HG03521 (cell line): ENCODE measurements around the gene STXBP1.

ENCODE experiments used
- ATAC-seq: cut with Tn5 transposase; IDR thresholded peaks from one replicate; pipeline ENCODE4 v1.9.1; 2021; ENCODE audit warnings: mild to moderate bottlenecking, moderate library complexity; ENCODE audit not compliant: unreplicated experiment

Gene STXBP1

DNA sequence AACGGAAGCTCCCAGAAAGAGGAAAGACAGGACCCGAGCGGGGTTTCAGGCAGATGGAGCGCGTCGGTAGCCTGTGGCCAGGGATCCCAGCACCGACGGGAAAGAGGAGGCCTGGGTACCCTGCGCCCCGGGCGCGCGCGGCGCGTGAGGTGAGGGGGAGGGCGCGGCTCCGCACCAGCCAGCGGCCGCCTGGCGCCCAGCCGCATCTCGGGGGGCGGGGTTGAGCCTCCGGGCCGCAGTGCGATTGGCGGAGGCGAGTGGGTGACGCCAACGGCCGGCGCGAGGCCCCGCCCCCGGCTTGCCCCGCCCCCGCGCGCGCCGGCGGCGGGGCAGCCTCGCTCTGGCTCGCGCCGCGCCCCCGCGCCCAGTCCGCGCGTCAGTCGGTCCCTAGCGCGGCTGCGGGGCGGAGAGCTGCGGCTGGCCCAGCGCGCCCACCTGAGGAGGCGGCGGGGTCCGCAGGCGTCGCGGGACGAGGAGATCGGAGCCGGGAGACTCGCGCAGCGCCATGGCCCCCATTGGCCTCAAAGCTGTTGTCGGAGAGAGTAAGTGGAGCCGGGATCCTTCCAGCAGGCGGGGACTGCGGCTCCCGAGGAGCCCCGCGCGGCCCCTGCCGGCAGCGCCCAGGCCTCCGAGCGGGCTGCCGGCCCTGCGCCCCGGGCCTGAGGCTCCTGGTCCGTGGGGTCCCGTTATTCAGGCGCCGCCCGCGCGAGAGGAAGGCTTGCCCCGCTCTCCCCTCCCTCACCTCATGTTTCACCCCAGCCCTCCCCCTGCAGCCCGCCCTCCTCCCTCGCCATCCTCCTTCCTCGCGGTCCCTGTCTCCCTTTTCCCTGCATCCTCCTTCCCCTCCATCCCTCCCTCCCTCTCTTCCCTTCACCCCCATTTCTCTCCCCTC lies at the start of gene STXBP1:
Gene STXBP1, plus strand, starts transcription at position 379 of the 892 bp plus-strand sequence. Its CDS starts 127 bp downstream, at position 506.
- ATAC-seq, result peak; percentile 90

- no peak for ATAC-seq
These were observed 49.7 kb upstream of the STXBP1 start for GRCh38 chr9:127562279-127562796.

GRCh38 chr9:127562841-127563401 lies 49.2 kb upstream of the STXBP1 start:
- ATAC-seq, result no peak

DNA sequence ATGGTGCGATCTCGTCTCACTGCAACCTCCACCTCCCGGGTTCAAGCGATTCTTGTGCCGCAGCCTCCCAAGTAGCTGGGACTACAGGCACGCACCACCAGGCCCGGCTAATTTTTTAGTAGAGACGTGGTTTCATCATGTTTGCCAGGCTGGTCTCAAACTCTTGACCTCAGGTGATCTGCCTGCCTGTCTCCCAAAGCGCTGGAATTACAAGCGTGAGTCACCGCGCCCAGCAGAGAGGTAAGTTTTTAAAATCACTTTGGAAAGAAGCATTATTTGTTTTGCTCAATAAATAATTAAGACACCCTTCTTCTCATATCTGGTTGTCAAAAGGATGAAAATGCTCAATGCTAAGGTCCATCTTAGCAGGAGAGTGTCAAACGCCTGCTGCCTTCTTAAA lies 48.5 kb upstream of the STXBP1 start:
- no peak for ATAC-seq

GRCh38 chr9:127565231-127565630 lies 46.8 kb upstream of the STXBP1 start:
- ATAC-seq, result no peak

- ATAC-seq, result no peak
These were observed 45.6 kb upstream of the STXBP1 start for GRCh38 chr9:127566351-127567001.

DNA sequence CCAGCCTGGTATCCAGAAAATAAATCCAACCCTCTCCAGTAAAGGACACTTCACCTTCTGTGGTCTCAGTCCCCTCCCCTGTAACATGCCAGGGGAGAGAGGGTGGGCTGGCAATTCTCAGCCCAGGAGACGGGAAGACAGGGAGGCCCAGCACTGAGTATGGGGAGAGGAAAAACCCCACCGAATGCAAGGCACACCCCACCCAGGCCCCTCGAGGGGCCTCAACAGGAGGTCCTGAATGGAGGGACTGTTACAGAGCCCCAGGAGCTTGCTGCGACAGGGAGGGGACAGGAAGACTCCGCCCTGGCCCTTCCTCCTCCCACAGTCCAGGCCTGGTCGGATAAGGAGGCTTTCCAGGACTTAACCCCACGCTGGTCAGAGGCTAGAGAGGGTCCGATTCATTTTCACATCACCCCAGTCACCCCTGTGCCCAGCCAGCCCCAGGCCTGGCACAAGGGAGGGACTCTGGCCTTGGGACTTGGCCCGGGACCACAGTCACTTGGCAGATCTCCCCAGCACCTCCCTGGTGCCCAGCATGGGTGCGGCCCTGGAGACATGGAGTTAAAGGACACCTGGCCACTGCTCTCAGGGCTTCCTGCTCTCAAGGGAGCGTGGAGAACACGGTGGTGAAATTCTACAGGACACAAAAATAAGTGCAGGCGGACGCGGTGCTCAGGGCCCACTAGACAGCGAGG lies 44.9 kb upstream of the STXBP1 start:
- no peak for ATAC-seq

GRCh38 chr9:127567730-127568617 lies 44.1 kb upstream of the STXBP1 start:
- no peak for ATAC-seq

GRCh38 chr9:127568618-127568970 lies 43.5 kb upstream of the STXBP1 start:
- peak; percentile 8 for ATAC-seq

- ATAC-seq, result peak; percentile 64
These were observed 42.8 kb upstream of the STXBP1 start for GRCh38 chr9:127568971-127569885.

- ATAC-seq, result no peak
These were observed 42.1 kb upstream of the STXBP1 start for GRCh38 chr9:127569886-127570401.

DNA sequence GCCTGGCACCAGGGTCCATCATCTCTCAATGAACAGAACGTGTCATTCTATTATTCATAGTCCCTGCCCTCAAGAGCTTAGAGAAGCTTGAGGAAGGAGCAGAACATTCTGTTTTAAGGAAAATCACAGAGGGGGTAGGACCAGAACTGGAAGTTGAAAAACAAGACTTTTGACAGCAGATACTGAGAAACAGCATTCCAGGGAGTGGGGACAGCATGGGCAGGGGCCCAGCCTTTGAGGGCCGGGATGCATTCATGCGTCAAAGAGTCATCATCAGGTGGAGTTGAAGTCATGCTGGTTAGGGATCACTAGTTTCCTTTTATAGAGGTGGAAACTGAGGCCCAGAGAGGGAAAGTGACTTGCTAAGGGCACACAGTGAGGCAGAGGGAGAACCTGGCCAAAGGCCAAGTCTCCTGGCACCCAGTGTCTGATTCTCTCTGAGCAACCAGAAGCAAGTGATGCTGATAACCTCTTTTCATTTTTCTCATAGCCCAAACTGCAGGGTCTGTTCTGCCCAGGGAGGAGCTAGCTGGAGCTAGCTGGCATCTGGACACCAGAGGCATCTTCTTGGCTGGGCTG lies 41.5 kb upstream of the STXBP1 start:
- no peak for ATAC-seq

- ATAC-seq, result no peak
These were observed 40.1 kb upstream of the STXBP1 start for GRCh38 chr9:127571971-127572370.

- no peak for ATAC-seq
These were observed 38.9 kb upstream of the STXBP1 start for GRCh38 chr9:127572961-127573721.

DNA sequence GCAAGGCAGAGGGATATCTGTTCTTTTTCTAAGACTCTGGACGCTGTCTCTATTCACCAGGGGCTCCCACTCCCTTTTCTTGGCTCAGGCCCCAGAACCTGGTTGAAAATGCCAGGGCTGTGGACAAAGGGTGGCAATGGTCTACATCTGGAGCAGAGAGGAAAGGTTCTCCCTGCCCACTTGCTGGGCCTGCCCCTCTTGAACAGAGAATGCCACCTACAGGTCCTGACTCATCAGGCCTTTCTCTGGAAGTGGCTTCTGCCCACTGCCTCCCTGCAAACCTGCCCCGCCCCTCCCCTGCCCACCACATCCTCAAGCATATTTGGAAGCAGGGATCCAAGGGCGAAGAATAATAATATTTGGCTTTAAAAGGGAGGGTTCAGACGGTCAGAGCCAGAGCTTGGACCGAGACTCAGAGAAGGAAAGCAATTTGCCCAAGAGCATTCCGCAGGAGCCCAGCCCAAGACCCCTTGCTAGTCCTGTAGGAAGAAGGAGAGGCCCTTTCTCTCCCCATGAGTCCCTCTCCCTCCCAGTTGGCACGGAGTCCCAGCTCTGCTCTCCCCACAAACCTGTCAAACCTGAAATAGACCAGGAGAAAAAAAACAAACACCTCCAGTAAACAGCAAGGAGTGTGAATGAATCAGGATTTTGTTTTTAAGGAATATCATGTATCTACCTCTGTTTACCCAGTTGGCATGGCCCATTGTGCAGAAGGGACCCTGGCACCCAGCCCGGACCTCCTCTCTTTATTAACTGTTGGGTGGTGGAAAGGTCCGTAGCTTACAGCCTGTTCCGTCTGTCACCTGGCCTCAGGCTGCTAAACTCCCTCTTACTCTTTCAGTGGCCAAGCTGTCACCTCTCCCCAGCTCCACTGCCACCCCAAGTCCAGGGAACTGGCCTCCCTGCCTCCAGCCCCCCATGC lies 37.7 kb upstream of the STXBP1 start:
- ATAC-seq, result no peak

GRCh38 chr9:127575875-127576778 lies 36.0 kb upstream of the STXBP1 start:
- no peak for ATAC-seq
